Skeletal muscle tissue (tissue), 4 donors: Measurements from ENCODE around the gene CYP27C1. TPM values are rescaled to one million over a fixed set of nuclear protein-coding genes. Genes with fewer than 3 reads are reported as not detected.

Experiments
- H3K27ac ChIP-seq: one replicate; pipeline ENCODE4 v1.7.0; 2013; ENCODE audit warnings: mild to moderate bottlenecking, low read depth, low read length, inconsistent platforms
- H3K27me3 ChIP-seq, 3 donors: one replicate each; pipeline ENCODE4 v1.7.0; 2013; ENCODE audit warnings: low read length in 3 of 3; ENCODE audit not compliant: control insufficient read depth in 3 of 3, insufficient read depth in 3 of 3
- H3K36me3 ChIP-seq, 3 donors: one replicate each; pipeline ENCODE4 v1.7.0; 2013; ENCODE audit warnings: low read length in 3 of 3; ENCODE audit not compliant: control insufficient read depth in 3 of 3, insufficient read depth in 3 of 3
- H3K4me1 ChIP-seq, 3 donors: one replicate each; pipeline ENCODE4 v1.7.0; 2013; ENCODE audit warnings: low read length in 3 of 3, mild to moderate bottlenecking in 3 of 3; ENCODE audit not compliant: control insufficient read depth in 3 of 3, insufficient read depth in 3 of 3
- H3K4me3 ChIP-seq, 3 donors: one replicate each; pipeline ENCODE4 v1.7.0; 2013; ENCODE audit warnings: low read length in 3 of 3
- H3K9ac ChIP-seq, 3 donors: one replicate each; pipeline ENCODE4 v1.7.0; 2013; ENCODE audit warnings: low read length in 3 of 3, mild to moderate bottlenecking in 3 of 3, moderate library complexity in 2 of 3, low read depth in 1 of 3
- H3K9me3 ChIP-seq, 3 donors: one replicate each; pipeline ENCODE4 v1.7.0; 2013; ENCODE audit warnings: low read length in 3 of 3; ENCODE audit not compliant: control insufficient read depth in 3 of 3
- total RNA-seq: library from RNA; depleted of rRNA; stranded (reverse); fragments of >200 nt; gene quantifications from one replicate; pipeline ENCODE4 v1.2.3, GENCODE V29; 2014
- donor health status: Osteomylitis.

Gene CYP27C1
- total RNA-seq, 1 donor from 2014 or later: 2.6 TPM

DNA sequence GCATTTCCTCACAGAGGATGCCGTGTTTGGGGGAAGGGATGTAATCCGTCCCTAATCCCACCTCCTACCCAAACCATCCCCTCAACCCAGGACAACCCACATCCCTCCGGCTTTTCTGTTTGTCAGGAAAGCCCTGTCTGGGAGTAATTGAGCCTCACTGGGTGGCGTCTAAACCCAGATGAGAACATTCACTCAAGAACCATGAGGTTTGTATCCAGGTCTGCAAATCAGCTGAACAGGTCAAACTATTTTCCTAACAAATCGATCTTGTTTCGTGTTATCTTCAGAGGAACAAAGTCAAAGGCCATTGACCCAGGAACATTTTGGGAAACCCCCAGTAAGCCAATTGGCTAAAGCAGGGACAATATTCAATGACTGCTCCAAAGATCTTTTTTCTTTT, 25.7 kb downstream of the CYP27C1 start:
- Histone ChIP-seq H3K27ac (no peak overlapping the region), H3K27me3 (no peaks in the 10 kb centered on the region), H3K9me3 (no peaks in the 10 kb centered on the region), H3K4me1 (peaks cover 14 to 32% (median 20%) of the 10 kb centered on the region in 3 donors), H3K4me3 (no peak overlapping the region), H3K9ac (no peak overlapping the region), H3K36me3 (no peaks in the 10 kb centered on the region)

DNA sequence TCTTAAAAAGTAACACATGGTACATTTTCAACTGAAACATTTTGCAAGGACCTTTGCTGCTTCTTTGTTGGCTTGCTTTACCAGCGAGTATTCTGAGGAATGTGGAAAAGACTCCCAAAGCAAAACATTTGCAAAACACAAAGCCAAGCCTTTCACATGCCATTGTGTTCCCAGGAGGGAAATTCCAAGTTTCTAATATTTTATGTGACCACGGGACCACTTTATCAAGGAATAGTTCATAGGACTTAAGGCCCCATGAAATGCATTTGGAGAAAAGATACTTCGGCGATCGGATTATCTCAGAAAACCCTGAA, 26.2 kb downstream of the CYP27C1 start:
- H3K4me3 ChIP-seq: no peak overlapping the region
- no peak overlapping the region for H3K27ac ChIP-seq
- H3K9ac ChIP-seq: no peak overlapping the region
- no peaks in the 10 kb centered on the region for H3K36me3 ChIP-seq
- no peaks in the 10 kb centered on the region for H3K27me3 ChIP-seq
- H3K9me3 ChIP-seq: no peaks in the 10 kb centered on the region
- peaks cover 14 to 32% (median 20%) of the 10 kb centered on the region in 3 donors for H3K4me1 ChIP-seq

DNA sequence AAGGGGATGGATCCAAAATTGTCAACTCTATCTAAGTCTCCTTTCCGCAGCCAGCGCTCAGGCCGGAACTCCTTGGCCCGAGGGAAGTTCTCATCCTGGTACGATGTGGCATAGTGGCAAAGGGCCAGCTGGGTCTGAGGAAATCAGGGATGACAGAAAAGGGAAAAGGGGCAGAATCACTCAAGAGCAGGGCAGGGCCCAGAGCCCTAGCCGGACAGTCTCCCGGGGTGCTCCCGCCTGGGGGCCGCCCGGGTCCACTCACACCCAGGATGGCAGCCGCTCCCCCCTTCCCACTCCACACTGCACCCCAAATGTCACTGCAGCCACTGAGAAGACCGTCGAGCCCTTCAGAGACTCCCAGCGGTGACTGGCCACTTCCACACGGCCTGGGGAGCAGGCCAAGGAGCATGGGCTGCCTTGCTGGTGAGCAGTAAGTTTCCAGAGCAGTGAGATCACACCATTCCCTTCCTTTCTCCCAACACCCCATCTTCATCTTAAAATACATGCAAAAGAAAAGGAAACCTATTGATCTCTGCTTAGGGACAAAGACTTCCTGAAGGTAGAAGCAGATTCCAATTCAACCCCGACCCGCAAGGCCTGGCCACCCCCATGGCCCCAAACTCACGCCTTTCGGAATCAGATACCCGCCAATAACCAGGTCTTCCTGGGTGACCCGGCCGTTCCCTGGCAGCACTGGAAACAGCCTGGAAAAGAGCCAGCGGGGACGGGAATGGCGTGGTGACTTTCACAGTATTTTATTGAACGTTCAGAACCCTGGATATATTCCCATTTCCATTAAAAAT, 26.7 kb downstream of the CYP27C1 start:
- Histone ChIP-seq H3K4me1 (peaks cover 14 to 32% (median 20%) of the 10 kb centered on the region in 3 donors), H3K36me3 (no peaks in the 10 kb centered on the region), H3K9me3 (no peaks in the 10 kb centered on the region), H3K9ac (no peak overlapping the region), H3K27ac (no peak overlapping the region), H3K4me3 (no peak overlapping the region), H3K27me3 (no peaks in the 10 kb centered on the region)

DNA sequence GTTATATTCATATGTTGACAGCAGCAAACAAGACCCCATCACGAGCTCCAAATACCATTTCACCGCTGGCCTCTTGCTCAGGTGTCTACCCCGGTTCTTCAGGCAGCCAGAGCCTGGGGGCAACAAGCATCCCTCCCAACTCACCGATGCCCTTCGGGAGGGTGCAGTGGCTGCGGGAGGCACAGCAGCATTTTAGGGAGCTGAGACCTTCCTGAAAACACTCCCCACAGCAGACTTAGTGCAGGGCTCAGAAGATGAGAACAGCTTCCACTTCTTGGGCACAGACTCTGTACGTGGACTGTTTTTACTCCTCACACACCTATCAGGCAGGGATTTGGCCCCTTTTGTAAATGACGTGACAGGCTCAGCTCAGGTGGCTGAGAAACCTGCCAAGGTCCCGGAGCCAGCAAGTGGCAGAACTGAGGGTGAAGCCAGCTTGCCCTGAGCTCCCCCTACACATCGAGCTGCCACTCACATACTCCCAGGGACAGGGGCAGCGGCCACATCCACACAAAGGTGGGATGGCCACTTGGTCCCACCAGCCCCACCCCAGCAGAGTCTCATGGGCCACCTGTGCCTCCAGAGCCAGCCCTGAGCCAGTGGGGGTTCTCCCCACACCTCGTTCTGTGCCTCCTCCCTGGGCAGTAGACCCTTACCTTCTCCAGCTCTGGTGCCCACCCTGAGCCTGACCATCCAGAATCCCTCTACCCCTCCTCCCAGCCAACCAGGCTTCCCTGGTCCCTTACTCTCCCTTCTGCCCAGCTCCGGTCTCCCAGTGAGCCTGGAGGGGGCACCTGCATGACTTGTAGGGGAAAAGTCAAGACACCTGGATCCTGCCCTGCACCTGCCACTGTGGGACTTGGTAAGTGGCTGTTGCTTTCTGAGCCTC, 28.5 kb downstream of the CYP27C1 start:
- H3K9ac ChIP-seq: peak overlapping the region in 1 of 3 donors; percentile 14
- peaks cover 14 to 26% (median 16%) of the 10 kb centered on the region in 3 donors for H3K4me1 ChIP-seq
- H3K9me3 ChIP-seq: no peaks in the 10 kb centered on the region
- no peak overlapping the region for H3K4me3 ChIP-seq
- H3K27me3 ChIP-seq: no peaks in the 10 kb centered on the region
- no peak overlapping the region for H3K27ac ChIP-seq
- H3K36me3 ChIP-seq: no peaks in the 10 kb centered on the region

DNA sequence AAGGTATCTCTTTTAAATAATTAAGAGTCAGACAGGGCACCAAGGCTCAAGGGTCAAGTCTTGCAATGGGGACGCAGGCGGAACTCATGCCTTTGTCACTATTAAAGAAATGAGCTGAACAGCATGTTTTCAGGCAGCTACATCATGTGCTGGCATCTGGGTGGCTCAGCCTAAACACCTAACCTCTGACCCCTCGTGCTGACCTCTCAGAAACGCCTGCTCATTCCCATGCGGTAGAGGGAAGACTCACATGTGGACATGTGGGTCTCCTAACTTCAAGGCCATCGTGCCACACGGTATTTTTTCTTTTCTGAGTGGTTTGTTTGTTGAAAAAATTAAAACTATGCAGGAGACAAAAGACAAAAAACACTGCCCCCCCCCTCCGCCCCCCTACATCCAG, 31.3 kb downstream of the CYP27C1 start:
- Histone ChIP-seq H3K27me3 (no peaks in the 10 kb centered on the region), H3K4me3 (no peak overlapping the region), H3K36me3 (no peaks in the 10 kb centered on the region), H3K4me1 (peaks cover 1 to 15% (median 5%) of the 10 kb centered on the region in 3 donors), H3K9me3 (no peaks in the 10 kb centered on the region), H3K9ac (no peak overlapping the region), H3K27ac (no peak overlapping the region)

DNA sequence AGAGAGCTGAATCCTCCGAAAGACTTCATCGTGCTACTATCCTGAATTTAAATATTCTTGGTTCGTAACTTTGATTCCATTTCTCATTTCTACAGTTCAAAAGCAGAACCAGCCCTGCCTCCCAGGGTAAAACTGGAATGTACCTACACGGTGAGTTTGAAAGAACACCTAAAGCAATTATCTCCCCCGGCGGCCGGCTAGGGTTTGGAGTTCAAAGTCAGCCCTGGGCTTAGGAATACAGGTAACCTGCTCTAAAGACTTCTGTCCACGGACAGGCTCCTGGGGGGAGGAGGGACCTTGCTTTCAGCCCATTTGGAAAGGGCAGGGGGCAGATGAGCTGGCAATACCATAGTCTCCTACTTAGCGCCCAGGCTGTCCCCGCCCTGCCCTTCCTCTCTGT, 32.3 kb downstream of the CYP27C1 start:
- H3K4me1 ChIP-seq: peaks cover 0 to 5% (median 0%) of the 10 kb centered on the region in 3 donors
- no peak overlapping the region for H3K27ac ChIP-seq
- H3K4me3 ChIP-seq: no peak overlapping the region
- no peaks in the 10 kb centered on the region for H3K27me3 ChIP-seq
- no peak overlapping the region for H3K9ac ChIP-seq
- H3K9me3 ChIP-seq: no peaks in the 10 kb centered on the region
- H3K36me3 ChIP-seq: no peaks in the 10 kb centered on the region

DNA sequence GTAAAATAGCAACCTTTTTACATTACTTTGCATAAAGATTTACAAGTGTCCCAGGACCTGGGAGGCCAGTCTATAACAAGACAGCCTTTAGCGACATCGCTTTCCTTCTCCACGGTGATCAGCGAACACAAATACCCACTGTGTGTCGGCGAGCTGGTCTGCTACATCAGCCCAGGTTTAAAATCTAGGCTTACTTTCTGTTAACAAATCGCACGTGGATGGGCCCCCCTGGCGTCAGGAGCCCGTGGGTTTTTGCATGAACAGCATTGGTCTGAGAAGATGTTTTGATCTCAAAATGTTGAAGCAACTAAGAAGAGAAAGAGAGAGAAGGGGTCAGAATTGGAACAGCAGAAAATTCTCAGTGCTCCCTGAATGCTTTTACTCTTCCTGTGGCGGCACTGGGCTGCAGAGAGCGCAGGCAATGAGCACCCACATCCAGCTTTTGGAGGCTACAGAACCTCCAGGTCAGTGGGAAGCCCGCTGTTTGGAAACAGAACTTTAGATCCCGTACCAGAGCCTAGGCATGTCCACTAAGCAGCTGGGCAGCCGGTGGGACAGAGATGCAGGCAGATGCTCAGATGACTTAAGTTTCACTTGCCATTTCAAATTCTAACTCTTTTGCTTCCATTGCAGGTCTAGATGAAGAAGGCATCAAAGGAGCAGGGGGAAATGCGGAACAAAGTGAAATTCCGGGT, 32.9 kb downstream of the CYP27C1 start:
- Histone ChIP-seq H3K27me3 (no peaks in the 10 kb centered on the region), H3K4me1 (peaks cover 0 to 5% (median 0%) of the 10 kb centered on the region in 3 donors), H3K9ac (no peak overlapping the region), H3K36me3 (no peaks in the 10 kb centered on the region), H3K4me3 (no peak overlapping the region), H3K9me3 (no peaks in the 10 kb centered on the region), H3K27ac (no peak overlapping the region)

DNA sequence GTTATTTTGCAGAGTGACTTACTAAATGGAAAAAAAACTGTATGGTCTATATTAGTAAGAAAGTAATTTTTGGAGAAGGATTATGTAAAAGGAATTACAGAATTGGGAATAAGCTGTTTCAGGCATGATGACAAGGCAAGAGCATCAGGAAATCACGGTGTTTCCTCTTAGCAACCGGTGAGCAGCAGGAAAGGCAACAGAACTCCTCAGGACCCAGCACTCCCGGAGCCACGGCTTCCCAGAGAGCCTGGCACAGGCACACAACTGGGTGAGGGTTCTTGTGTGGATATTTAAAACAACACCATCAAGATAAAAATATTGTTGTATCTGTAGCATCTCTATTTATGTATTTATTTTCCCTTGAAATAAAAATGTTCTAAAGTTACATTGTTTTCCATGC, 34.4 kb downstream of the CYP27C1 start:
- no peaks in the 10 kb centered on the region for H3K4me1 ChIP-seq
- H3K9me3 ChIP-seq: no peaks in the 10 kb centered on the region
- no peaks in the 10 kb centered on the region for H3K36me3 ChIP-seq
- H3K27ac ChIP-seq: no peak overlapping the region
- no peak overlapping the region for H3K9ac ChIP-seq
- no peaks in the 10 kb centered on the region for H3K27me3 ChIP-seq
- no peak overlapping the region for H3K4me3 ChIP-seq

DNA sequence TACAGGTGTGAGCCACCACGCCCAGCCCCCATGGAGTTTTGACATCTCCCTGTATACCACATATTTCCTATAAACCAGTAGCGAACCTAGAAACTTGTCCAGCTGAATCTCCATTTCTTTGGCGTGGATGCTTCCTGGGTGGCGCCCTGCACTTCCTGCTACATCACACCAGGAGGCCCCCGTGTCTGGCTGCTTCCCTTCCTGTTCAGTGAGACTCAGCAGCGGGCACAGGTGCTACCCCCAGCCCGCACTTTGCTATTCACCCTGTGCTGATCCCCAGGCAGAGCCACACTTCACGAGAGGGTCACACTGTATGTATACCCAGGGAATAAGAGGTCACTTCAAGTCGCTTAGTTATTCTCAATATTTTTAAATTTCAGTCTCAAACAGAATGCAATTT, 35.0 kb downstream of the CYP27C1 start:
- H3K9me3 ChIP-seq: no peaks in the 10 kb centered on the region
- H3K4me3 ChIP-seq: no peak overlapping the region
- no peak overlapping the region for H3K27ac ChIP-seq
- H3K36me3 ChIP-seq: no peaks in the 10 kb centered on the region
- no peak overlapping the region for H3K9ac ChIP-seq
- H3K27me3 ChIP-seq: no peaks in the 10 kb centered on the region
- H3K4me1 ChIP-seq: no peaks in the 10 kb centered on the region

DNA sequence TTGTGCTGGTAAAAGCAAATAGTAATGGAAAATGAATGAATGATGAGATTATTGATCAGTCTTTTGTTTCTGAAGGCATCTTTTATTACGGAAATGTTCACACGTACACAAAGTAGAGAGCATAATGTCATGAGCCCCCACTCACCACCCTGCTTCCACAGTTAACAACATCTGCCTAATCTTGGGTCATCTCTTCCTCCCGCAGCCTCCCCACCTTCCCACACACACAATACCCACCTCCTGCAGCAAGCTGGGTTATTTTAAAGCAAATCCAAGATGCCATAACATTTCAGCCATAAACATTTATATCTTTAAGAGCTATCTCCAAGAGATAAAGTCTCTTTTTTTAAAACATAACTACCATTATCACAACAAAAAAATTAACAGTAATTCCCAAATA, 36.3 kb downstream of the CYP27C1 start:
- H3K27ac ChIP-seq: no peak overlapping the region
- H3K4me3 ChIP-seq: no peak overlapping the region
- H3K9ac ChIP-seq: no peak overlapping the region
- no peaks in the 10 kb centered on the region for H3K27me3 ChIP-seq
- no peaks in the 10 kb centered on the region for H3K9me3 ChIP-seq
- H3K4me1 ChIP-seq: no peaks in the 10 kb centered on the region
- no peaks in the 10 kb centered on the region for H3K36me3 ChIP-seq
